ENCODE results near the gene CNNM4. TPM values are rescaled to one million over a fixed set of nuclear protein-coding genes. Genes with fewer than 3 reads are reported as not detected.
"Not testable (repeated sequence)": the region's sequence is repeated elsewhere in the genome, so short reads cannot be mapped to it uniquely, and the experiment has no call there.

The CNNM4 gene
- total RNA-seq, 1 donor from 2014 or later = 8.3 TPM

- H3K36me3 ChIP-seq = no peaks in the 10 kb centered on the region
- no peak for TF ChIP-seq POLR2A (IDR thresholded peaks at IDR 0.05)
- TF ChIP-seq POLR2AphosphoS5 (IDR thresholded peaks at IDR 0.05; ENCODE audit: insufficient read depth in 1 of 2, low read depth in 1 of 2) = no peak
- TF ChIP-seq CTCF (IDR thresholded peaks at IDR 0.05) = no peak
- H3K27ac ChIP-seq = no peak overlapping the region
- no peaks in the 10 kb centered on the region for H3K27me3 ChIP-seq
- H3K4me3 ChIP-seq = no peak overlapping the region
- intact Hi-C loops (cut with DNase I) = no loop called here
- DNase-seq (ENCODE audit: extremely low spot score in 2 of 2) = no peak
- peaks cover 33% of the 10 kb centered on the region for H3K4me1 ChIP-seq
- no peaks in the 10 kb centered on the region for H3K9me3 ChIP-seq
Observed at GRCh38 chr2:96789245-96789617, 28.5 kb downstream of the CNNM4 start.

- Histone ChIP-seq H3K27ac (no peak overlapping the region), H3K9me3 (no peaks in the 10 kb centered on the region), H3K27me3 (no peaks in the 10 kb centered on the region), H3K4me3 (no peak overlapping the region), H3K4me1 (peaks cover 13% of the 10 kb centered on the region), H3K36me3 (peaks cover 0 to 4% of the 10 kb centered on the region in 2 donors)
- TF ChIP-seq POLR2A (IDR thresholded peaks at IDR 0.05) (no peak), POLR2AphosphoS5 (IDR thresholded peaks at IDR 0.05; ENCODE audit: insufficient read depth in 1 of 2, low read depth in 1 of 2) (no peak), CTCF (IDR thresholded peaks at IDR 0.05) (no peak)
- intact Hi-C loops (cut with DNase I) = no loop called here
- no peak for DNase-seq (ENCODE audit: extremely low spot score in 2 of 2)
Observed at GRCh38 chr2:96792772-96793749, 32.4 kb downstream of the CNNM4 start.

GRCh38 chr2:96795076-96795475 is 34.4 kb downstream of the CNNM4 start:
- no peak for DNase-seq (ENCODE audit: extremely low spot score in 2 of 2)
- TF ChIP-seq POLR2AphosphoS5 (IDR thresholded peaks at IDR 0.05; ENCODE audit: insufficient read depth in 1 of 2, low read depth in 1 of 2) (no peak), CTCF (IDR thresholded peaks at IDR 0.05) (no peak), POLR2A (IDR thresholded peaks at IDR 0.05) (no peak)
- H3K4me1 ChIP-seq = no peaks in the 10 kb centered on the region
- no peak overlapping the region for H3K4me3 ChIP-seq
- intact Hi-C loops (cut with DNase I) = no loop called here
- H3K27ac ChIP-seq = no peak overlapping the region
- H3K9me3 ChIP-seq = no peaks in the 10 kb centered on the region
- peaks cover 0 to 7% of the 10 kb centered on the region in 2 donors for H3K36me3 ChIP-seq
- H3K27me3 ChIP-seq = no peaks in the 10 kb centered on the region

- H3K9me3 ChIP-seq; H3K27me3 ChIP-seq; DNase-seq (ENCODE audit: extremely low spot score in 2 of 2); intact Hi-C loops (cut with DNase I); H3K27ac ChIP-seq; H3K4me1 ChIP-seq; H3K4me3 ChIP-seq; H3K36me3 ChIP-seq: not testable (repeated sequence)
Observed at GRCh38 chr2:96796497-96796896, 35.8 kb downstream of the CNNM4 start.

- H3K9me3 ChIP-seq = no peaks in the 10 kb centered on the region
- no peak overlapping the region for H3K27ac ChIP-seq
- H3K4me1 ChIP-seq = peaks cover 8% of the 10 kb centered on the region
- no peak overlapping the region for H3K4me3 ChIP-seq
- DNase-seq (ENCODE audit: extremely low spot score in 2 of 2) = no peak
- H3K36me3 ChIP-seq = peaks cover 0 to 14% of the 10 kb centered on the region in 2 donors
- intact Hi-C loops (cut with DNase I) = no loop called here
- no peak for TF ChIP-seq CTCF (IDR thresholded peaks at IDR 0.05)
- TF ChIP-seq POLR2A (IDR thresholded peaks at IDR 0.05) = no peak
- TF ChIP-seq POLR2AphosphoS5 (IDR thresholded peaks at IDR 0.05; ENCODE audit: insufficient read depth in 1 of 2, low read depth in 1 of 2) = no peak
- H3K27me3 ChIP-seq = no peaks in the 10 kb centered on the region
Observed at GRCh38 chr2:96797066-96797625, 36.4 kb downstream of the CNNM4 start.
